ENCODE results near the gene TMEM145. TPM values are rescaled to one million over a fixed set of nuclear protein-coding genes. Genes with fewer than 3 reads are reported as not detected.

Gene TMEM145
- total RNA-seq, 1 experiment from 2014 or later, result not detected

- in situ Hi-C loops (cut with HindIII; ENCODE audit: low pct_unique_long_range_greater_than_20kb, low sequenced_read_pairs), result no loop called here
- DNase-seq (ENCODE audit: low read depth), result no peak
These were observed 36.8 kb upstream of the TMEM145 start for GRCh38 chr19:42276284-42276683.

GRCh38 chr19:42276821-42277220 is 36.3 kb upstream of the TMEM145 start:
- in situ Hi-C loops (cut with HindIII; ENCODE audit: low pct_unique_long_range_greater_than_20kb, low sequenced_read_pairs), result no loop called here

GRCh38 chr19:42277821-42278451 is 35.2 kb upstream of the TMEM145 start:
- DNase-seq (ENCODE audit: low read depth), result no peak
- in situ Hi-C loops (cut with HindIII; ENCODE audit: low pct_unique_long_range_greater_than_20kb, low sequenced_read_pairs), result no loop called here

More at GRCh38 chr19:42276821-42277220, 36.3 kb upstream of the TMEM145 start:
- DNase-seq (ENCODE audit: low read depth), result no peak

- no peak for DNase-seq (ENCODE audit: low read depth)
- in situ Hi-C loops (cut with HindIII; ENCODE audit: low pct_unique_long_range_greater_than_20kb, low sequenced_read_pairs), result no loop called here
These were observed 34.5 kb upstream of the TMEM145 start for GRCh38 chr19:42278452-42279154.

GRCh38 chr19:42279155-42279901 is 33.8 kb upstream of the TMEM145 start:
- in situ Hi-C loops (cut with HindIII; ENCODE audit: low pct_unique_long_range_greater_than_20kb, low sequenced_read_pairs), result no loop called here
- DNase-seq (ENCODE audit: low read depth), result no peak

GRCh38 chr19:42279902-42280814 is 33.0 kb upstream of the TMEM145 start:
- DNase-seq (ENCODE audit: low read depth), result peak; percentile 89
- in situ Hi-C loops (cut with HindIII; ENCODE audit: low pct_unique_long_range_greater_than_20kb, low sequenced_read_pairs), result no loop called here

GRCh38 chr19:42280815-42281145 is 32.3 kb upstream of the TMEM145 start:
- in situ Hi-C loops (cut with HindIII; ENCODE audit: low pct_unique_long_range_greater_than_20kb, low sequenced_read_pairs), result no loop called here
- DNase-seq (ENCODE audit: low read depth), result no peak

- no peak for DNase-seq (ENCODE audit: low read depth)
- in situ Hi-C loops (cut with HindIII; ENCODE audit: low pct_unique_long_range_greater_than_20kb, low sequenced_read_pairs), result no loop called here
These were observed 31.8 kb upstream of the TMEM145 start for GRCh38 chr19:42281146-42281826.

- in situ Hi-C loops (cut with HindIII; ENCODE audit: low pct_unique_long_range_greater_than_20kb, low sequenced_read_pairs), result no loop called here
- DNase-seq (ENCODE audit: low read depth), result no peak
These were observed 31.0 kb upstream of the TMEM145 start for GRCh38 chr19:42281827-42282762.

GRCh38 chr19:42282819-42283187 is 30.3 kb upstream of the TMEM145 start:
- in situ Hi-C loops (cut with HindIII; ENCODE audit: low pct_unique_long_range_greater_than_20kb, low sequenced_read_pairs), result no loop called here
- DNase-seq (ENCODE audit: low read depth), result no peak

GRCh38 chr19:42283188-42284065 is 29.7 kb upstream of the TMEM145 start:
- DNase-seq (ENCODE audit: low read depth), result peak; percentile 86
- in situ Hi-C loops (cut with HindIII; ENCODE audit: low pct_unique_long_range_greater_than_20kb, low sequenced_read_pairs), result no loop called here

GRCh38 chr19:42284066-42284501 is 29.0 kb upstream of the TMEM145 start:
- peak; percentile 77 for DNase-seq (ENCODE audit: low read depth)
- in situ Hi-C loops (cut with HindIII; ENCODE audit: low pct_unique_long_range_greater_than_20kb, low sequenced_read_pairs), result no loop called here

- in situ Hi-C loops (cut with HindIII; ENCODE audit: low pct_unique_long_range_greater_than_20kb, low sequenced_read_pairs), result no loop called here
- no peak for DNase-seq (ENCODE audit: low read depth)
These were observed 28.3 kb upstream of the TMEM145 start for GRCh38 chr19:42284591-42285341.

- in situ Hi-C loops (cut with HindIII; ENCODE audit: low pct_unique_long_range_greater_than_20kb, low sequenced_read_pairs), result no loop called here
- DNase-seq (ENCODE audit: low read depth), result no peak
These were observed 27.6 kb upstream of the TMEM145 start for GRCh38 chr19:42285541-42285941.

GRCh38 chr19:42285988-42286348 is 27.1 kb upstream of the TMEM145 start:
- in situ Hi-C loops (cut with HindIII; ENCODE audit: low pct_unique_long_range_greater_than_20kb, low sequenced_read_pairs), result no loop called here

More at GRCh38 chr19:42285988-42286348, 27.1 kb upstream of the TMEM145 start:
- DNase-seq (ENCODE audit: low read depth), result no peak

Measured in Caki2 (cell line).